CD4-positive, alpha-beta T cell (primary cell): Measurements from ENCODE around the gene DKK2. TPM values are rescaled to one million over a fixed set of nuclear protein-coding genes. Genes with fewer than 3 reads are reported as not detected.

ENCODE experiments used
- ATAC-seq: fragments of 200-7000 bp; cut with Tn5 transposase; one replicate; pipeline ENCODE4 v1.10.0; 2022; ENCODE audit warnings: mild to moderate bottlenecking; ENCODE audit not compliant: poor library complexity
- CTCF ChIA-PET: fragments of 350-600 bp; sonication (Branson Sonifier 250); formaldehyde crosslinking; loops from one replicate; lab custom pipeline; 2021; ENCODE audit warnings: antibody characterized with exemption, inconsistent platforms; lab: Charles Lee
- POLR2A ChIA-PET: fragments of 350-600 bp; sonication (Branson Sonifier 250); formaldehyde crosslinking; loops from one replicate; lab custom pipeline; 2021; ENCODE audit warnings: antibody characterized with exemption, inconsistent platforms; lab: Charles Lee
- DNase-seq, 14 experiments: peaks; one replicate each; pipeline ENCODE4 v3.0.0-alpha.2; 2013 to 2020; ENCODE audit warnings: mixed read lengths in 2 of 14
- H3K27ac ChIP-seq, 2 donors: one replicate each; pipeline versions ENCODE4 v1.5.1 to v1.7.0; 2013; ENCODE audit warnings: low read length in 2 of 2, low read depth in 1 of 2, mild to moderate bottlenecking in 1 of 2
- H3K27me3 ChIP-seq, 2 experiments: 1 replicate in 1 of 2; 2 replicates in 1 of 2; pipeline versions ENCODE4 v1.6.1 to v1.7.0; 2013; ENCODE audit warnings: low read length in 2 of 2, control low read depth in 1 of 2, mild to moderate bottlenecking in 1 of 2, moderate library complexity in 1 of 2; ENCODE audit not compliant: insufficient read depth in 2 of 2, control insufficient read depth in 1 of 2
- H3K36me3 ChIP-seq: one replicate; pipeline ENCODE4 v1.6.1; 2013; ENCODE audit warnings: low read length, control low read depth; ENCODE audit not compliant: insufficient read depth
- H3K4me1 ChIP-seq: one replicate; pipeline ENCODE4 v1.6.1; 2013; ENCODE audit warnings: low read length, control low read depth; ENCODE audit not compliant: insufficient read depth
- H3K4me3 ChIP-seq: one replicate; pipeline ENCODE4 v1.5.1; 2013; ENCODE audit warnings: mild to moderate bottlenecking, low read length, moderate library complexity
- H3K9me3 ChIP-seq, 2 experiments: 1 replicate in 1 of 2; 2 replicates in 1 of 2; pipeline versions ENCODE4 v1.6.1 to v1.7.0; 2013; ENCODE audit warnings: low read length in 2 of 2, mild to moderate bottlenecking in 2 of 2, control low read depth in 1 of 2, moderate library complexity in 1 of 2; ENCODE audit not compliant: control insufficient read depth in 1 of 2, insufficient read depth in 1 of 2
- H3K27ac Mint-ChIP-seq: one replicate; pipeline ENCODE4 v1.8.0; 2020; ENCODE audit warnings: mixed read lengths
- H3K27me3 Mint-ChIP-seq: one replicate; pipeline ENCODE4 v1.8.0; 2021; ENCODE audit warnings: mixed read lengths
- H3K36me3 Mint-ChIP-seq: one replicate; pipeline ENCODE4 v1.8.0; 2021; ENCODE audit warnings: low read depth, mixed read lengths
- H3K4me1 Mint-ChIP-seq: one replicate; pipeline ENCODE4 v1.8.0; 2021; ENCODE audit warnings: low read depth, mixed read lengths
- H3K4me3 Mint-ChIP-seq: one replicate; pipeline ENCODE4 v1.8.0; 2020; ENCODE audit warnings: mild to moderate bottlenecking, mixed read lengths
- H3K9me3 Mint-ChIP-seq: one replicate; pipeline ENCODE4 v1.8.0; 2020; ENCODE audit warnings: mixed read lengths
- intact Hi-C, 2 experiments: fragments of 100-400 bp; cut with DNase I in 1 of 2; cut with micrococcal nuclease in 1 of 2; formaldehyde crosslinking; loops; one replicate each; pipeline versions ENCODE4 v1.15.1 to v1.9.0; 2023 to 2025; cut with DNase I, micrococcal nuclease
- total RNA-seq, 174 experiments: library from RNA in 2 of 174; stranded (reverse) in 2 of 174; gene quantifications; one replicate each; pipeline ENCODE4 v1.2.3 and lab custom pipeline; 2021 to 2026
- TF ChIP-seq, protein P1 (sequence below): fragments of 200-600 bp; IDR thresholded peaks from one replicate; pipeline ENCODE4 v1.8.0; 2022; ENCODE audit warnings: antibody characterized with exemption, mild to moderate bottlenecking

DKK2 gene
- total RNA-seq, 2 experiments from 2014 or later = not detected

DNA sequence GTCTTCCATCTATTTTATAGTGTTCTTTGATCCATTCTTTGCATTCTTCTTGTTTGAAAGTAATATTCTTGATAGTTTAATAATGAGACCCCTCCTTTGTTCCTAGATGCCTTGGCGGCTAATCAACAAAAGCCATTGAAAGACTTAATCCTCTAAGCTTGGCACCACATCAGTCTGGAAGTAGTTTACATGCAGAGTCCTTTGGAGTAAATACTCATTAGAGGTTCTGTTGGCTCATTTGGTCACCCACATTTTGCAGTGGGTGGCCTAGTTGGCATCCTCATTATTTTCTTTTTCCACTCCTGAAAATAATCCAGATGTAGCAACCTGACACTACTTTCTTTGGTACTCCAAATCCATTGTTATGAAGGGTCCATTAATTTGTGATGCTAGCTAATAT, 64.5 kb downstream of the DKK2 start:
- POLR2A ChIA-PET = no interaction called here
- Histone ChIP-seq H3K36me3 (no peaks in the 10 kb centered on the region), H3K4me3 (no peak overlapping the region), H3K27me3 (no peaks in the 10 kb centered on the region), H3K9me3 (peaks cover 0 to 3% of the 10 kb centered on the region in 2 experiments), H3K4me1 (no peaks in the 10 kb centered on the region), H3K27ac (no peak overlapping the region)
- Mint-ChIP-seq H3K27ac (no peak overlapping the region), H3K9me3 (no peaks in the 10 kb centered on the region), H3K27me3 (no peaks in the 10 kb centered on the region), H3K4me1 (no peaks in the 10 kb centered on the region), H3K4me3 (no peak overlapping the region), H3K36me3 (no peaks in the 10 kb centered on the region)
- DNase-seq (no peak), ATAC-seq (no peak)
- TF ChIP-seq, protein P1, sequence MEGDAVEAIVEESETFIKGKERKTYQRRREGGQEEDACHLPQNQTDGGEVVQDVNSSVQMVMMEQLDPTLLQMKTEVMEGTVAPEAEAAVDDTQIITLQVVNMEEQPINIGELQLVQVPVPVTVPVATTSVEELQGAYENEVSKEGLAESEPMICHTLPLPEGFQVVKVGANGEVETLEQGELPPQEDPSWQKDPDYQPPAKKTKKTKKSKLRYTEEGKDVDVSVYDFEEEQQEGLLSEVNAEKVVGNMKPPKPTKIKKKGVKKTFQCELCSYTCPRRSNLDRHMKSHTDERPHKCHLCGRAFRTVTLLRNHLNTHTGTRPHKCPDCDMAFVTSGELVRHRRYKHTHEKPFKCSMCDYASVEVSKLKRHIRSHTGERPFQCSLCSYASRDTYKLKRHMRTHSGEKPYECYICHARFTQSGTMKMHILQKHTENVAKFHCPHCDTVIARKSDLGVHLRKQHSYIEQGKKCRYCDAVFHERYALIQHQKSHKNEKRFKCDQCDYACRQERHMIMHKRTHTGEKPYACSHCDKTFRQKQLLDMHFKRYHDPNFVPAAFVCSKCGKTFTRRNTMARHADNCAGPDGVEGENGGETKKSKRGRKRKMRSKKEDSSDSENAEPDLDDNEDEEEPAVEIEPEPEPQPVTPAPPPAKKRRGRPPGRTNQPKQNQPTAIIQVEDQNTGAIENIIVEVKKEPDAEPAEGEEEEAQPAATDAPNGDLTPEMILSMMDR = no peak
- CTCF ChIA-PET = no interaction called here
- intact Hi-C loops = no loop called here

DNA sequence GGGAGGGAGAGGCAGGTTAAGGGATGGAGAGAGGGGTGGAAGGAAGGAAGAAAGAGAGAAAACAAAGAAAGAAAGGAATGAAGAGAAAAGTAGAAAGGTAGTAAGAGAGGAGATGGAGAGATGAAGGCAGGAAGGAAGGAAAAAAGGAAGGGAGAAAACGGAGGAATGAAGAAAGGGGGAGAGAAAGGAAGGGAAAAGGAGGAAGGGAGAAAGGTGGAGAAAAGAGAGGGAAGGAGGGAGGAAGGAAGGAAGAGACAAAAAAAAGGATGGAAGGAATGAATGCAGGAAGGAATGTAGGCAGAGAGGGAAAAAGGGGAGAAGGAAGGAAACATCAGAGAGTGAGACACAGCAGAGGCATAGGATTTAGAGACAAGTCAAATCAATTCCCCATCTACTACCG, 68.2 kb downstream of the DKK2 start:
- Histone ChIP-seq H3K27me3 (no peaks in the 10 kb centered on the region), H3K4me3 (no peak overlapping the region), H3K27ac (no peak overlapping the region), H3K9me3 (peaks cover 0 to 3% of the 10 kb centered on the region in 2 experiments), H3K36me3 (no peaks in the 10 kb centered on the region), H3K4me1 (no peaks in the 10 kb centered on the region)
- DNase-seq (no peak), ATAC-seq (no peak)
- TF ChIP-seq, protein P1 = no peak
- no peak overlapping the region for H3K4me3 Mint-ChIP-seq
- CTCF ChIA-PET = no interaction called here
- intact Hi-C loops = no loop called here
- no peaks in the 10 kb centered on the region for H3K4me1 Mint-ChIP-seq
- no peaks in the 10 kb centered on the region for H3K27me3 Mint-ChIP-seq
- no peaks in the 10 kb centered on the region for H3K36me3 Mint-ChIP-seq
- POLR2A ChIA-PET = no interaction called here
- no peak overlapping the region for H3K27ac Mint-ChIP-seq
- H3K9me3 Mint-ChIP-seq = no peaks in the 10 kb centered on the region

DNA sequence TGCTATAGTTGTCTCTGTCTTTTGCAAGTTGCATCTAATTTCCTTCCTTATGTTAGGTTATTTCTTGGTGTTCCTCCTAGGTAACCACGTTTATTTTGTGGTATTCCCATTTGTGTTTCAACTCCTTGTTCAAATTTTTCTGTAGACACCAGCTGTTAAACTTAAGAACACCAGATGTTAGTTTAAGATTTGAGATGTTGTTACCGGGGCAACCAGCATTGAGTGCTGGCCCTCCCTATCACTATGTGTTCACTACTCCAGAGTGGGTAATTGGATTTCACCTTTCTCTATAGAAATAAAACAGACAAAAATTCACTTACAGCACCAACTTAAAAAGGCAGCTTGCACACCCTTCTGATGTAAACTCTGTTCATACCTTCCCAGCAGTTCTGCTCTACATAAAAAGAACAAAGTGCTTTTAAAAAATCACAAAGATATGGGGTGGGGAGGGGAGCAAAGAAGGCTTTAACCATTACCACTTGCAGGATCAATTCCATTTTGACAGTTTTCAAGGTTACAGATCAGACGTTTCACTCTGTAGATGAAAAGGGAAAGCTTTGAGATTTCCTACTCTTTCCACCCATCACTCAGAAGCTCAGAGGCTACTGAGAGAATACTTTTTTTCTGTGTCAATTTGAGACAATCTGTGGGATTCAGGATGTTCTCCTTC, 82.9 kb downstream of the DKK2 start:
- Mint-ChIP-seq H3K27ac (no peak overlapping the region), H3K4me1 (no peaks in the 10 kb centered on the region), H3K27me3 (peaks cover 4% of the 10 kb centered on the region), H3K9me3 (peaks cover 4% of the 10 kb centered on the region), H3K4me3 (no peak overlapping the region), H3K36me3 (no peaks in the 10 kb centered on the region)
- no peaks in the 10 kb centered on the region for H3K27me3 ChIP-seq
- TF ChIP-seq, protein P1 = no peak
- CTCF ChIA-PET = no interaction called here
- no peak overlapping the region for H3K4me3 ChIP-seq
- intact Hi-C loops = no loop called here
- DNase-seq (no peak), ATAC-seq (no peak)
- no peaks in the 10 kb centered on the region for H3K9me3 ChIP-seq
- H3K4me1 ChIP-seq = no peaks in the 10 kb centered on the region
- POLR2A ChIA-PET = no interaction called here
- no peak overlapping the region for H3K27ac ChIP-seq
- no peaks in the 10 kb centered on the region for H3K36me3 ChIP-seq
